Neural progenitor cell (in vitro differentiated cells): ENCODE results near the gene GNAS. TPM values are rescaled to one million over a fixed set of nuclear protein-coding genes. Genes with fewer than 3 reads are reported as not detected.

ENCODE experiments used
- DNase-seq: peaks from one replicate; pipeline ENCODE4 v3.0.0-alpha.2; 2016; ENCODE audit warnings: low spot score
- H2AFZ ChIP-seq: fragments of 200-600 bp; sonication (generic); replicated peaks from 2 replicates; pipeline ENCODE4 v1.6.1; 2016; ENCODE audit warnings: antibody characterized with exemption
- H3F3A ChIP-seq: fragments of 200-600 bp; sonication (generic); 2 replicates; pipeline ENCODE4 v1.6.1; 2016; ENCODE audit warnings: antibody characterized with exemption, low read depth
- H3K27ac ChIP-seq: fragments of 200-600 bp; sonication (generic); 2 replicates; pipeline ENCODE4 v1.5.1; 2016; ENCODE audit warnings: mild to moderate bottlenecking
- H3K27me3 ChIP-seq: fragments of 200-600 bp; sonication (generic); 2 replicates; pipeline ENCODE4 v1.6.1; 2016; ENCODE audit warnings: mild to moderate bottlenecking, moderate library complexity
- H3K36me3 ChIP-seq: fragments of 200-600 bp; sonication (generic); 2 replicates; pipeline ENCODE4 v1.5.1; 2016
- H3K4me1 ChIP-seq: fragments of 200-600 bp; sonication (generic); 2 replicates; pipeline ENCODE4 v1.6.1; 2016; ENCODE audit warnings: mixed run types
- H3K4me2 ChIP-seq: fragments of 200-600 bp; sonication (generic); 2 replicates; pipeline ENCODE4 v1.6.1; 2016
- H3K4me3 ChIP-seq: fragments of 200-600 bp; sonication (generic); 2 replicates; pipeline ENCODE4 v1.5.1; 2016
- H3K79me2 ChIP-seq: fragments of 200-600 bp; sonication (generic); 2 replicates; pipeline ENCODE4 v1.6.1; 2016; ENCODE audit warnings: low read depth
- H3K9ac ChIP-seq: fragments of 200-600 bp; sonication (generic); 2 replicates; pipeline ENCODE4 v1.6.1; 2016
- H3K9me3 ChIP-seq: fragments of 200-600 bp; sonication (generic); 2 replicates; pipeline ENCODE4 v1.5.1; 2016; ENCODE audit warnings: low read depth
- H4K20me1 ChIP-seq: fragments of 200-600 bp; sonication (generic); 2 replicates; pipeline ENCODE4 v1.6.1; 2016; ENCODE audit warnings: low read depth
- H3K27ac Mint-ChIP-seq: 3 replicates; pipeline ENCODE4 v1.8.0; 2021; ENCODE audit warnings: mixed read lengths
- H3K27me3 Mint-ChIP-seq: 2 replicates; pipeline ENCODE4 v1.8.0; 2022; ENCODE audit warnings: low read depth, mild to moderate bottlenecking, inconsistent platforms, moderate library complexity, mixed read lengths; ENCODE audit not compliant: insufficient read depth
- H3K36me3 Mint-ChIP-seq: 3 replicates; pipeline ENCODE4 v1.8.0; 2021; ENCODE audit warnings: mixed read lengths
- H3K4me1 Mint-ChIP-seq: 3 replicates; pipeline ENCODE4 v1.8.0; 2021; ENCODE audit warnings: mixed read lengths
- H3K4me3 Mint-ChIP-seq: 3 replicates; pipeline ENCODE4 v1.8.0; 2021; ENCODE audit warnings: mild to moderate bottlenecking, moderate library complexity, mixed read lengths
- H3K9me3 Mint-ChIP-seq: 3 replicates; pipeline ENCODE4 v1.8.0; 2020; ENCODE audit warnings: mixed read lengths
- CTCF ChIP-seq: fragments of 200-600 bp; sonication (generic); IDR thresholded peaks from 2 replicates; pipeline ENCODE4 v1.5.1; 2017; ENCODE audit warnings: antibody characterized with exemption, mild to moderate bottlenecking
- EZH2 ChIP-seq: fragments of 200-600 bp; sonication (generic); IDR thresholded peaks from 2 replicates; pipeline ENCODE4 v1.6.1; 2017; ENCODE audit warnings: antibody characterized with exemption, mild to moderate bottlenecking, moderate library complexity
- EZH2phosphoT487 ChIP-seq: fragments of 200-600 bp; sonication (generic); IDR thresholded peaks from 2 replicates; pipeline ENCODE4 v1.6.1; 2017; ENCODE audit warnings: antibody characterized with exemption
- total RNA-seq: library from RNA; depleted of rRNA; stranded (reverse); fragments of >200 nt; gene quantifications from 2 replicates; pipeline ENCODE4 v1.2.3, GENCODE V29; 2015; ENCODE audit warnings: low replicate concordance

Gene GNAS
- total RNA-seq, 1 donor from 2014 or later = 794 TPM

- Mint-ChIP-seq H3K27ac (peak overlapping the region; percentile 5), H3K9me3 (no peaks in the 10 kb centered on the region), H3K4me3 (peak overlapping the region; percentile 10), H3K36me3 (peaks cover 37% of the 10 kb centered on the region), H3K4me1 (peaks cover 66% of the 10 kb centered on the region), H3K27me3 (no peaks in the 10 kb centered on the region)
- H3K4me1 ChIP-seq = peaks cover 59% of the 10 kb centered on the region
- DNase-seq = peak; percentile 70
- H3K27ac ChIP-seq = no peak overlapping the region
- H3K27me3 ChIP-seq = no peaks in the 10 kb centered on the region
- H2AFZ ChIP-seq = no peak overlapping the region
- H3K9me3 ChIP-seq = no peaks in the 10 kb centered on the region
- H3K36me3 ChIP-seq = peaks cover 15% of the 10 kb centered on the region
- peaks cover 99% of the 10 kb centered on the region for H4K20me1 ChIP-seq
- H3K9ac ChIP-seq = no peak overlapping the region
- H3K4me3 ChIP-seq = peak overlapping the region; percentile 2
- TF ChIP-seq EZH2phosphoT487 (no peak), CTCF (no peak), EZH2 (no peak)
- peaks cover 59% of the 10 kb centered on the region for H3F3A ChIP-seq
- peak overlapping the region; percentile 68 for H3K4me2 ChIP-seq
- H3K79me2 ChIP-seq = peaks cover 100% of the 10 kb centered on the region
These were observed 47.9 kb downstream of the GNAS start for GRCh38 chr20:58900397-58900796.

GRCh38 chr20:58901488-58902402, 49.2 kb downstream of the GNAS start:
- Histone ChIP-seq H3K79me2 (peaks cover 99% of the 10 kb centered on the region), H3K36me3 (peaks cover 21% of the 10 kb centered on the region), H3K27me3 (no peaks in the 10 kb centered on the region), H2AFZ (no peak overlapping the region), H3K9me3 (no peaks in the 10 kb centered on the region), H3K4me1 (peaks cover 46% of the 10 kb centered on the region), H3K9ac (no peak overlapping the region), H4K20me1 (peaks cover 94% of the 10 kb centered on the region), H3F3A (peaks cover 59% of the 10 kb centered on the region), H3K4me3 (no peak overlapping the region), H3K27ac (no peak overlapping the region), H3K4me2 (peak overlapping the region; percentile 68)
- H3K9me3 Mint-ChIP-seq = no peaks in the 10 kb centered on the region
- no peak overlapping the region for H3K4me3 Mint-ChIP-seq
- peaks cover 39% of the 10 kb centered on the region for H3K36me3 Mint-ChIP-seq
- no peaks in the 10 kb centered on the region for H3K27me3 Mint-ChIP-seq
- no peak overlapping the region for H3K27ac Mint-ChIP-seq
- TF ChIP-seq EZH2 = no peak
- TF ChIP-seq EZH2phosphoT487 = no peak
- TF ChIP-seq CTCF = no peak
- peaks cover 54% of the 10 kb centered on the region for H3K4me1 Mint-ChIP-seq
- DNase-seq = no peak

- Histone ChIP-seq H4K20me1 (peaks cover 82% of the 10 kb centered on the region), H2AFZ (no peak overlapping the region), H3F3A (peaks cover 48% of the 10 kb centered on the region), H3K4me3 (no peak overlapping the region), H3K9me3 (no peaks in the 10 kb centered on the region), H3K79me2 (peaks cover 85% of the 10 kb centered on the region), H3K4me2 (no peak overlapping the region), H3K36me3 (peaks cover 38% of the 10 kb centered on the region), H3K27me3 (no peaks in the 10 kb centered on the region), H3K27ac (no peak overlapping the region), H3K9ac (no peak overlapping the region), H3K4me1 (peaks cover 39% of the 10 kb centered on the region)
- Mint-ChIP-seq H3K4me3 (no peak overlapping the region), H3K9me3 (no peaks in the 10 kb centered on the region), H3K27ac (peak overlapping the region; percentile 55), H3K27me3 (no peaks in the 10 kb centered on the region), H3K36me3 (peaks cover 44% of the 10 kb centered on the region), H3K4me1 (peaks cover 55% of the 10 kb centered on the region)
- TF ChIP-seq EZH2 (no peak), EZH2phosphoT487 (no peak), CTCF (no peak)
- DNase-seq = no peak
These were observed 51.1 kb downstream of the GNAS start for GRCh38 chr20:58903614-58904013.
